ENCODE measurements around the gene COMTD1. TPM values are rescaled to one million over a fixed set of nuclear protein-coding genes. Genes with fewer than 3 reads are reported as not detected.
"Not testable (repeated sequence)": the region's sequence is repeated elsewhere in the genome, so short reads cannot be mapped to it uniquely, and the experiment has no call there.

COMTD1 gene
- total RNA-seq, 2 donors from 2014 or later = 9.6 to 14.4 TPM

- Mint-ChIP-seq H3K9me3 (no peaks in the 10 kb centered on the region), H3K4me1 (peaks cover 38% of the 10 kb centered on the region)
- peak; percentile 39 for DNase-seq
Observed at GRCh38 chr10:75205908-75206307, 29.8 kb downstream of the COMTD1 start.

GRCh38 chr10:75203724-75204123 is 32.0 kb downstream of the COMTD1 start:
- H3K27me3 Mint-ChIP-seq (ENCODE audit: insufficient read depth) = no peaks in the 10 kb centered on the region
- peaks cover 33% of the 10 kb centered on the region for H3K4me1 Mint-ChIP-seq
- Histone ChIP-seq H3K4me1 (ENCODE audit: control insufficient read depth, insufficient read depth, low read length) (peaks cover 12% of the 10 kb centered on the region), H3K27ac (ENCODE audit: low read depth, low read length) (no peak overlapping the region), H3K4me3 (ENCODE audit: low read length) (no peak overlapping the region), H3K36me3 (ENCODE audit: control insufficient read depth, insufficient read depth, low read length) (no peaks in the 10 kb centered on the region), H3K9me3 (ENCODE audit: control insufficient read depth, low read length) (no peaks in the 10 kb centered on the region), H3K27me3 (ENCODE audit: control insufficient read depth, insufficient read depth, low read length, poor library complexity, severe bottlenecking) (no peaks in the 10 kb centered on the region), H3K9ac (ENCODE audit: extremely low read depth, low read length, poor library complexity, severe bottlenecking) (no peak overlapping the region)
- no peak for TF ChIP-seq CTCF (conservative IDR thresholded peaks at IDR 0.05)
- H3K27ac Mint-ChIP-seq = no peak overlapping the region
- no peaks in the 10 kb centered on the region for H3K36me3 Mint-ChIP-seq (ENCODE audit: low read depth)
- no peaks in the 10 kb centered on the region for H3K9me3 Mint-ChIP-seq
- 91 to 92% methylated on average over 4 to 5 of the region's 5 CpGs for WGBS, 2 experiments (ENCODE audit: insufficient coverage in 1 of 2, insufficient read length in 1 of 2)
- peak; percentile 55 for DNase-seq
- no peak overlapping the region for H3K4me3 Mint-ChIP-seq

More at GRCh38 chr10:75205908-75206307, 29.8 kb downstream of the COMTD1 start:
- WGBS, 2 experiments (ENCODE audit: insufficient coverage in 1 of 2, insufficient read length in 1 of 2) = 92 to 100% methylated on average over 1 to 2 of the region's 2 CpGs
- H3K27ac ChIP-seq (ENCODE audit: low read depth, low read length) = no peak overlapping the region
- no peak for TF ChIP-seq CTCF (conservative IDR thresholded peaks at IDR 0.05)
- peaks cover 17% of the 10 kb centered on the region for H3K4me1 ChIP-seq (ENCODE audit: control insufficient read depth, insufficient read depth, low read length)
- no peaks in the 10 kb centered on the region for H3K27me3 Mint-ChIP-seq (ENCODE audit: insufficient read depth)
- no peak overlapping the region for H3K9ac ChIP-seq (ENCODE audit: extremely low read depth, low read length, poor library complexity, severe bottlenecking)
- no peaks in the 10 kb centered on the region for H3K36me3 Mint-ChIP-seq (ENCODE audit: low read depth)
- no peak overlapping the region for H3K4me3 Mint-ChIP-seq
- H3K36me3 ChIP-seq (ENCODE audit: control insufficient read depth, insufficient read depth, low read length) = no peaks in the 10 kb centered on the region
- H3K9me3 ChIP-seq (ENCODE audit: control insufficient read depth, low read length) = no peaks in the 10 kb centered on the region
- no peak overlapping the region for H3K27ac Mint-ChIP-seq
- H3K4me3 ChIP-seq (ENCODE audit: low read length) = no peak overlapping the region
- no peaks in the 10 kb centered on the region for H3K27me3 ChIP-seq (ENCODE audit: control insufficient read depth, insufficient read depth, low read length, poor library complexity, severe bottlenecking)

- peaks cover 28% of the 10 kb centered on the region for H3K4me1 Mint-ChIP-seq
- H3K36me3 Mint-ChIP-seq (ENCODE audit: low read depth); DNase-seq; H3K27me3 Mint-ChIP-seq (ENCODE audit: insufficient read depth); H3K9me3 Mint-ChIP-seq; H3K27ac ChIP-seq (ENCODE audit: low read depth, low read length); H3K9me3 ChIP-seq (ENCODE audit: control insufficient read depth, low read length); H3K4me1 ChIP-seq (ENCODE audit: control insufficient read depth, insufficient read depth, low read length); H3K4me3 Mint-ChIP-seq; H3K27me3 ChIP-seq (ENCODE audit: control insufficient read depth, insufficient read depth, low read length, poor library complexity, severe bottlenecking); H3K36me3 ChIP-seq (ENCODE audit: control insufficient read depth, insufficient read depth, low read length); H3K9ac ChIP-seq (ENCODE audit: extremely low read depth, low read length, poor library complexity, severe bottlenecking); H3K4me3 ChIP-seq (ENCODE audit: low read length); H3K27ac Mint-ChIP-seq: not testable (repeated sequence)
- 88 to 95% methylated on average over 3 to 11 of the region's 11 CpGs for WGBS, 2 experiments (ENCODE audit: insufficient coverage in 1 of 2, insufficient read length in 1 of 2)
Observed at GRCh38 chr10:75203046-75203620, 32.6 kb downstream of the COMTD1 start.
